Measurements from ENCODE around the gene GRXCR2. TPM values are rescaled to one million over a fixed set of nuclear protein-coding genes. Genes with fewer than 3 reads are reported as not detected.

Gene GRXCR2
- total and polyA plus RNA-seq, 5 donors, result 1.1 to 16.0 (median 2.7) TPM

- WGBS, result 49% methylated on average over 18 of the region's 18 CpGs
- H3K27me3 ChIP-seq (ENCODE audit: control insufficient read depth, insufficient read depth), result no peaks in the 10 kb centered on the region
- ATAC-seq, result peak in 1 of 2 donors; percentile 11
- no peaks in the 10 kb centered on the region for H3K9me3 ChIP-seq (ENCODE audit: control insufficient read depth, low read length)
- H3K27ac ChIP-seq (ENCODE audit: low read length), result peak overlapping the region; percentile 16
- peak overlapping the region; percentile 91 for H3K4me3 ChIP-seq (ENCODE audit: low read length)
- DNase-seq, result peak in 1 of 3 donors; percentile 53
- intact Hi-C loops (cut with DNase I), result loop anchor here in 2 of 4 donors (10.0 kb wide), 1 partner anchor 209 kb away; no protein-coding TSS in a partner anchor
- H3K4me1 ChIP-seq (ENCODE audit: control insufficient read depth, insufficient read depth, low read length), result no peaks in the 10 kb centered on the region
Observed at GRCh38 chr5:145835848-145836239, 37.0 kb downstream of the GRXCR2 start.

- peak within 1 kb of the TSS; percentile 91 for H3K4me3 ChIP-seq (ENCODE audit: low read length)
- intact Hi-C loops (cut with DNase I), result loop anchor here in 2 of 4 donors (10.0 kb wide), 1 partner anchor 210 kb away; no protein-coding TSS in a partner anchor
- ATAC-seq, result peak; percentile 94 to 97
- peak within 1 kb of the TSS; percentile 16 for H3K27ac ChIP-seq (ENCODE audit: low read length)
- no peaks in the 10 kb centered on the region for H3K4me1 ChIP-seq (ENCODE audit: control insufficient read depth, insufficient read depth, low read length)
- no peaks in the 10 kb centered on the region for H3K27me3 ChIP-seq (ENCODE audit: control insufficient read depth, insufficient read depth)
- H3K9me3 ChIP-seq (ENCODE audit: control insufficient read depth, low read length), result no peaks in the 10 kb centered on the region
- DNase-seq, result peak; percentile 90 to 96 (median 94)
- under 1% methylated on average over 71 of the region's 71 CpGs for WGBS
Observed at GRCh38 chr5:145834917-145835847, 37.6 kb downstream of the GRXCR2 start, which contains the start of gene PRELID2. Gene PRELID2, minus strand, starts transcription at chr5:145835342. Its CDS starts 91 bp downstream, at chr5:145835251.

- peak overlapping the region; percentile 91 for H3K4me3 ChIP-seq (ENCODE audit: low read length)
- ATAC-seq (no peak), DNase-seq (no peak)
- H3K27me3 ChIP-seq (ENCODE audit: control insufficient read depth, insufficient read depth), result no peaks in the 10 kb centered on the region
- WGBS, result 17% methylated on average over 10 of the region's 10 CpGs
- H3K27ac ChIP-seq (ENCODE audit: low read length), result no peak overlapping the region
- no peaks in the 10 kb centered on the region for H3K4me1 ChIP-seq (ENCODE audit: control insufficient read depth, insufficient read depth, low read length)
- intact Hi-C loops (cut with DNase I), result loop anchor here in 2 of 4 donors (10.0 kb wide), 1 partner anchor 210 kb away; no protein-coding TSS in a partner anchor
- no peaks in the 10 kb centered on the region for H3K9me3 ChIP-seq (ENCODE audit: control insufficient read depth, low read length)
Observed at GRCh38 chr5:145834554-145834916, 38.3 kb downstream of the GRXCR2 start.

- no peak overlapping the region for H3K4me3 ChIP-seq (ENCODE audit: low read length)
- H3K27me3 ChIP-seq (ENCODE audit: control insufficient read depth, insufficient read depth), result no peaks in the 10 kb centered on the region
- H3K27ac ChIP-seq (ENCODE audit: low read length), result no peak overlapping the region
- ATAC-seq (no peak), DNase-seq (no peak)
- H3K4me1 ChIP-seq (ENCODE audit: control insufficient read depth, insufficient read depth, low read length), result no peaks in the 10 kb centered on the region
- no peaks in the 10 kb centered on the region for H3K9me3 ChIP-seq (ENCODE audit: control insufficient read depth, low read length)
- intact Hi-C loops (cut with DNase I), result loop anchor here in 2 of 4 donors (10.0 kb wide), 1 partner anchor 211 kb away; no protein-coding TSS in a partner anchor
- WGBS, result 76% methylated on average over 10 of the region's 10 CpGs
Observed at GRCh38 chr5:145833631-145834200, 39.1 kb downstream of the GRXCR2 start.

GRCh38 chr5:145830594-145830993, 42.2 kb downstream of the GRXCR2 start:
- WGBS, result 37% methylated on average over 1 of the region's 1 CpG
- intact Hi-C loops (cut with DNase I), result loop anchor here in 2 of 4 donors (10.0 kb wide), 1 partner anchor 214 kb away; no protein-coding TSS in a partner anchor

GRCh38 chr5:145829708-145830361, 43.0 kb downstream of the GRXCR2 start:
- ATAC-seq (no peak), DNase-seq (no peak)
- Histone ChIP-seq H3K4me1 (ENCODE audit: control insufficient read depth, insufficient read depth, low read length) (no peaks in the 10 kb centered on the region), H3K27me3 (ENCODE audit: control insufficient read depth, insufficient read depth) (no peaks in the 10 kb centered on the region), H3K9me3 (ENCODE audit: control insufficient read depth, low read length) (no peaks in the 10 kb centered on the region), H3K4me3 (ENCODE audit: low read length) (no peak overlapping the region), H3K27ac (ENCODE audit: low read length) (no peak overlapping the region)
- intact Hi-C loops (cut with DNase I), result loop anchor here in 3 of 4 donors (10.0 kb wide), 2 partner anchors 145 to 215 kb away; no protein-coding TSS in a partner anchor

More at GRCh38 chr5:145830594-145830993, 42.2 kb downstream of the GRXCR2 start:
- H3K4me1 ChIP-seq (ENCODE audit: control insufficient read depth, insufficient read depth, low read length), result no peaks in the 10 kb centered on the region
- H3K9me3 ChIP-seq (ENCODE audit: control insufficient read depth, low read length), result no peaks in the 10 kb centered on the region
- H3K4me3 ChIP-seq (ENCODE audit: low read length), result no peak overlapping the region
- no peak overlapping the region for H3K27ac ChIP-seq (ENCODE audit: low read length)
- H3K27me3 ChIP-seq (ENCODE audit: control insufficient read depth, insufficient read depth), result no peaks in the 10 kb centered on the region
- ATAC-seq (no peak), DNase-seq (no peak)

- intact Hi-C loops (cut with DNase I), result loop anchor here in 2 of 4 donors (10.0 kb wide), 1 partner anchor 142 kb away; no protein-coding TSS in a partner anchor
- DNase-seq (no peak), ATAC-seq (no peak)
- H3K27ac ChIP-seq (ENCODE audit: low read length), result no peak overlapping the region
- H3K4me1 ChIP-seq (ENCODE audit: control insufficient read depth, insufficient read depth, low read length), result no peaks in the 10 kb centered on the region
- H3K4me3 ChIP-seq (ENCODE audit: low read length), result no peak overlapping the region
- H3K27me3 ChIP-seq (ENCODE audit: control insufficient read depth, insufficient read depth), result no peaks in the 10 kb centered on the region
- H3K9me3 ChIP-seq (ENCODE audit: control insufficient read depth, low read length), result no peaks in the 10 kb centered on the region
- 67% methylated on average over 8 of the region's 8 CpGs for WGBS
Observed at GRCh38 chr5:145826895-145827674, 45.7 kb downstream of the GRXCR2 start.

GRCh38 chr5:145825751-145826180, 47.0 kb downstream of the GRXCR2 start:
- intact Hi-C loops (cut with DNase I), result loop anchor here in 2 of 4 donors (10.0 kb wide), 1 partner anchor 141 kb away; no protein-coding TSS in a partner anchor
- WGBS, result 63% methylated on average over 3 of the region's 3 CpGs
- Histone ChIP-seq H3K27ac (ENCODE audit: low read length) (no peak overlapping the region), H3K9me3 (ENCODE audit: control insufficient read depth, low read length) (no peaks in the 10 kb centered on the region), H3K27me3 (ENCODE audit: control insufficient read depth, insufficient read depth) (no peaks in the 10 kb centered on the region), H3K4me1 (ENCODE audit: control insufficient read depth, insufficient read depth, low read length) (no peaks in the 10 kb centered on the region), H3K4me3 (ENCODE audit: low read length) (no peak overlapping the region)
- ATAC-seq (no peak), DNase-seq (no peak)

GRCh38 chr5:145824040-145824439, 48.8 kb downstream of the GRXCR2 start:
- no peak for ATAC-seq
- H3K27ac ChIP-seq (ENCODE audit: low read length), result no peak overlapping the region
- no peak for DNase-seq
- H3K4me3 ChIP-seq (ENCODE audit: low read length), result no peak overlapping the region
- intact Hi-C loops (cut with DNase I), result loop anchor here in 2 of 4 donors (10.0 kb wide), 1 partner anchor 139 kb away; no protein-coding TSS in a partner anchor
- no peaks in the 10 kb centered on the region for H3K4me1 ChIP-seq (ENCODE audit: control insufficient read depth, insufficient read depth, low read length)
- H3K27me3 ChIP-seq (ENCODE audit: control insufficient read depth, insufficient read depth), result no peaks in the 10 kb centered on the region
- 54% methylated on average over 4 of the region's 4 CpGs for WGBS
- no peaks in the 10 kb centered on the region for H3K9me3 ChIP-seq (ENCODE audit: control insufficient read depth, low read length)

- H3K9me3 ChIP-seq (ENCODE audit: control insufficient read depth, low read length), result no peaks in the 10 kb centered on the region
- WGBS, result 60% methylated on average over 4 of the region's 4 CpGs
- H3K27ac ChIP-seq (ENCODE audit: low read length), result no peak overlapping the region
- H3K4me1 ChIP-seq (ENCODE audit: control insufficient read depth, insufficient read depth, low read length), result no peaks in the 10 kb centered on the region
- intact Hi-C loops (cut with DNase I), result no loop called here
- H3K27me3 ChIP-seq (ENCODE audit: control insufficient read depth, insufficient read depth), result no peaks in the 10 kb centered on the region
- ATAC-seq (no peak), DNase-seq (no peak)
- no peak overlapping the region for H3K4me3 ChIP-seq (ENCODE audit: low read length)
Observed at GRCh38 chr5:145818604-145819003, 54.2 kb downstream of the GRXCR2 start.

All from right cardiac atrium (tissue), 5 donors.